Measurements from ENCODE around the gene PLXNA3.

- no peak for TF ChIP-seq CTCF (conservative IDR thresholded peaks at IDR 0.05 in 1 of 2, IDR thresholded peaks at IDR 0.05 in 1 of 2; ENCODE audit: low read depth in 1 of 2, low read length in 2 of 2)
- no peak for TF ChIP-seq EZH2 (IDR thresholded peaks at IDR 0.05; ENCODE audit: low read length, missing control alignments)
Observed at GRCh38 chrX:154419189-154419588, 38.9 kb upstream of the PLXNA3 start.
